ENCODE results near the gene AFF3.

- TF ChIP-seq CTCF (IDR thresholded peaks at IDR 0.05) (no peak), POLR2A (IDR thresholded peaks at IDR 0.05) (no peak)
Observed at GRCh38 chr2:100174026-100174431, 31.6 kb upstream of the AFF3 start.
